ENCODE measurements around the gene RNF214.

Gene RNF214

DNA sequence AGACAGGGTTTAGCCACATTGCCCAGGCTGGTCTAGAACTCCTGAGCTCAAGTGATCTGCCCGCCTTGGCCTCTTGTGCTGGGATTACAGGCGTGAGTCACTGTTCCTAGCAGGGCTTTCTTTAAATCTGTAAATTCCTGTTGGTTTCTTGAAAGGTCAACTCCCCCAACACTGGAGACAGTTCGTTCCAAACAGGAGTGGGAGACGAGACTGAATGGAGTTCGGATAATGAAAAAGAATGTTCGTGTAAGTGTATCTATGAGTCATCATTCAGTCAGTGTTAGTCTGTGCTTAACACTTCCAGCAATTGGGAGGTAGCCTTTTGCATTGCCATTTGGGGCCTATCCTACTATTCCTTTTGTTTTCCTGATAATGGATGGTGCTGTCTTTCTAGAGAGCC, 48.7 kb downstream of the RNF214 start:
- DNase-seq (ENCODE audit: low spot score) = no peak

DNA sequence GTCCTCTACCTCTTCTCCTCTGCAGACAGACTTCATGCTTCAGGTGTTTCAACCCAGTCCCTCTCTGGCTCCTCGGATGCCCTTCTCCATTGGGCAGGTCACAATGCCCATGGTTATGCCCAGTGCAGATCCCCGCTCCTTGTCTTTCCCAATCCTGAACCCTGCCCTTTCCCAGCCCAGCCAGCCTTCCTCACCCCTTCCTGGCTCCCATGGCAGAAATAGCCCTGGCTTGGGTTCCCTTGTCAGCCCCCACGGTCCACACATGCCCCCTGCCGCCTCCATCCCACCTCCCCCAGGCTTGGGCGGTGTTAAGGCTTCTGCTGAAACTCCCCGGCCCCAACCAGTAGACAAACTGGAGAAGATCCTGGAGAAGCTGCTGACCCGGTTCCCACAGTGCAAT, 49.4 kb downstream of the RNF214 start:
- no peak for DNase-seq (ENCODE audit: low spot score)

DNA sequence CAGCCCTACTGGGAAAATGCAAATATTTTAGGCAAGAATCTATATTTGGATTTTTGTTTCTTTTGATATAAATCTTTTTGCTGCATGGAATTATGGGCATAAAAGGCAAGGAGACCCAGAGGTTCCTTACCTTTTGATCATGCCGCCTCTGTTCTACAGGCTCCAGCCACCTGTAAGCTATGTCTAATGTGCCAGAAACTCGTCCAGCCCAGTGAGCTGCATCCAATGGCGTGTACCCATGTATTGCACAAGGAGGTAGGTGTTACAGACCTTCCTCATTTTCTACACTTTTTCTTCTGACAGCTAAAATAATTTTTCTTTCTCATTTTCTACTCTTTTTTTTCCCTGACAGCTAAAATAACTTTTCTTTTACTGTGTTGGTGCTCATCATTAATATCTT, 50.5 kb downstream of the RNF214 start:
- no peak for DNase-seq (ENCODE audit: low spot score)

DNA sequence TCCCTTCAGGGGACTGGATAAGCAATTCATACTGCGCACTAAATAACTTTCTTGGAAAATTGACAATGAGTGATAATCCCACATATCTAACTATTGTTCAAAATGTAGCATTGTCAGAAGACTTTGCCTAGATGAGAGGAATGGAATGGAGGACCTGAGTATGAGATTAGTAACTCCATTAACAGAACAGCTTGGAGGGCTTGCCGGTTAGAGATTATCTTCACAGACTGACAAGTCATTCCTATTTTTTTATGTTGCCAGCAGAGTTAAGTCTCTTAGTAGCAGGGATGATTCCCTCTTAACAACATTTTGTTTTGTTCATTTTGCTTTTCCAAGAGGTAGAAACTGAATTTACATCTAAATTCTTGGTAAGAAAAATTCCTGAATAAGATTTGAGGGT, 51.6 kb downstream of the RNF214 start:
- no peak for DNase-seq (ENCODE audit: low spot score)

DNA sequence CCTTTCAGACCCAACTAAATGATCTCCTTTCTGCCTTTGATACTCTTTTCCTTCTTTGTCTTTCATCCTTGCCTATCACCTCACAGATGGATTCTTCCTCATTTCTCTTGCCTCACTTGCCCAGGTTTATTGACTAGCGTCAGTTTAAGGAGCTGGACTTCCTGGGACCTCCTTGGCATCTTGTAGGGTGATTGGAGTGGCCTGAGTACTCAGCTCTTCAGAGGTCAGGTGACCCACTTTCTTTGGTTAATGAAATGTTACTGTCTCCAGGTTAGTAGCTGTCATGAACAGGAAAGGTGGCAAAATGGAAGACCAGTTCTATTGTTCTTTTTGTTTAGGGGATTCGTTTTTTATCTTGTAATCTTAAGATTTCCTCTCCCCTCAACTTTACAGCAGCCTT, 54.1 kb downstream of the RNF214 start:
- no peak for DNase-seq (ENCODE audit: low spot score)

DNA sequence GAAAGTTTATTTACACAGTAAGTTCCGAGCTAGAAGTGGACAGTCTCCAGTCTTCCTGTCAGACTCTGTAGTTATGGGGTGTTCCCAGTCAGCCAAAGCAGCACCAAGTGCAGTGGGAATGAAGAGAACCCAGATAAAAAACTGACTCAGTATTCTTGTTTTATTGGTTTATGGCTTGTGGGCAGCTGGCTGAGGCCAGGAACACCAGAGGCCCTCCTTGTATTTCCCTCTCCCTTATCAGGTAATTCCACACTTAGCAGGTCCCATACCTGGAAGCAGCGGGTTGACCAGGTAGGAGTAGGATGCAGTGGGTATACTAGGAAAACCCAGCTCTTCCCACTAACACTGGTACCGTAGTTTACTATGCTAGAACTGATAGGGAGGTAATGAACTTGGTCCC, 55.2 kb downstream of the RNF214 start:
- no peak for DNase-seq (ENCODE audit: low spot score)

DNA sequence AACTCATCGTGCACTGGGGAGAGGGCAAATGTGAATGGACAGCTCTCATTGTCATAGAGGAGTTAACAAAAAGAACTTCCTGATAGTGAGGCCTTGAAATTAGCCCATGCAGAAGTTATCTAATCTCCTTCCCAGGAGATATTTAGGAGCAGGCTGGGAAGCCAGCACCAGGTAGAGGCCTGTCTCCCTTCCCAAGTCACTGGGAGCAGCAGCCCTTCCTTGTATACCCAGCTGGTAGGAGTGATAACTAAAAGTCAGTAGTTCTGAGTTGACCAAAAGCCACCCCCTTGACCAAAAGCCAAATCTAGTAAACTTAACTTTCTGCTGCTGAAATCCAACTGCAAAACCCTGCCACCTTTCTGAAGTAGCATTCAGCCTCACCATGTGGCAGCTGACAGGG, 57.3 kb downstream of the RNF214 start:
- DNase-seq (ENCODE audit: low spot score) = no peak

DNA sequence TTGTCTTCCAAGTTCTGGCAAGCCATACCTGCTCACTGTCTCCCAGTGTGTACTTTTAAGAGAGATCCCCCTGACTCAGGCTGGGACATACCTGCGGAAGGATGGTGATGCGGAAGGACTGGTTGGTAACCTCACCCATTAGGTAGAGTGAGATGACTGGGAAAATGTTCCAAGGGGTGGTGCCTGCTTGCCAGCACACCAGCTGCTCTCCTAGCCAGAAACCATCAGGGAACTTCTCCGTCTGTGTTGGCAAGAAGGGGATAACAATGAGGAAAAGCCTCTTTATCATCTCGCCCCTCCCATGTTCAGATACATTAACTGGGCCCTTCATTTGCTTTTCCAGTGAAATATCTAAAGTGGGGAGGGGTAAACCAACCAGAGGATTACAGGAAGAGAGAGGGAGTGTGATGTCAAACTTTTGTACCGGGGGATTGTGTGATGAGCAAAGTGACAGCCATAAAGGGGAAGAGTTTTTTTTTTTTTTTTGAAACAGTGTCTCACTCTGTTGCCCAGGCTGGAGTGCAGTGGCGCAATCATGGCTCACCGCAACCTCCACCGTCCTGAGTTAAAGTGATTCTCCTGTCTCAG, 58.4 kb downstream of the RNF214 start, which contains the start of gene BACE1-AS:
BACE1-AS (plus strand) TSS at position 538 of the 588 bp plus-strand sequence.
- no peak for DNase-seq (ENCODE audit: low spot score)

DNA sequence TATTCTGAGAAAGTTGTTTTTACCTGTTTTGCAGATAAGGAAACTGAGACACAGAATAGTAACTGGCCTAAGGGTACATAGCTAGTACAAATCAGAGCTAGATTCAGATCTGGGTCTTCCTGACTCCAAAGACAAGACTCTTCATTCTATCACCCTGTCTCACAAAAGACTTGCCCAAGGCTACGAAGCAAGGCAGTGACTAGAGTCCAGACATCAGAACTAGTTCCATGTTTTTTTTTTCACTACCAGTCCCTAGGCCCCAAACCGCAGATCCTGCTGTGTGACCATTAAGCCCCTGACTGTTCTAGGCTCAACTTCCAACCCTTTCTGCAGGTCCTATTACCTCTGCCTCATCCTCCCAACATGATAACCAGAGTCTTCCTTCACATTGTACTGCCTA, 60.1 kb downstream of the RNF214 start:
- DNase-seq (ENCODE audit: low spot score) = no peak

DNA sequence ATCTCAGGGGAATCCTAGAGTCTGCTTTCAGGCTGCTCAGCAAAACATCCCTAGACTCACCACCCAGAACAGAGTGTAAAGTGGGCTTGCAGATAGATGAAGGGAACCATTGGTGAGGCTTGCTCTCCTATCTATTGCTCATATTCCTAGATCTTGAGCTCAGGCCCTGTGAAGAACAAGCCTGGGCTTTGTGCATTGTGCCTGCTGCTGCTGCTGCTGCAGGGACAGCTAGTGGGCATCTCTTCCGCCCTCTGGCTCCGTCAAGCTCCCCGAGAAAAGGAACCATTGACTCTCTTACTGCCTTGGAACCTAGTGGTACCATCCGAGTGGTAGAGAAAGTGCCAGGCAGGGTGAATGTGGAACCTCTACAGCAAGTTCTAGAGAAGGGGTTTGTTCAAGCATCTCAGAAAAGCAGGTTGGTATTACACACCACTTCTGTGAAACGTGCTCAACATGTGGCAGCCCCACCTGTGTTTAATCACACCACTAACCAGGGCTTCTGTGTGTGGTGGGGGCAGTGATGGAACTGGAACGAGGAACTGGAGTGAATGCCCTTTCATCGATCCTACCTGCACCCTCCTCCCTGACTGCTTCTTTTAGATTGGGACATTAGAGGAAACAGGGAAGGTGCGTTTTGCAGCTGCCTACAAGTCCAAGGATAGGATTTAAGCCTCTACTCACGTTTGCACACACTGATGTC, 63.1 kb downstream of the RNF214 start:
- no peak for DNase-seq (ENCODE audit: low spot score)

DNA sequence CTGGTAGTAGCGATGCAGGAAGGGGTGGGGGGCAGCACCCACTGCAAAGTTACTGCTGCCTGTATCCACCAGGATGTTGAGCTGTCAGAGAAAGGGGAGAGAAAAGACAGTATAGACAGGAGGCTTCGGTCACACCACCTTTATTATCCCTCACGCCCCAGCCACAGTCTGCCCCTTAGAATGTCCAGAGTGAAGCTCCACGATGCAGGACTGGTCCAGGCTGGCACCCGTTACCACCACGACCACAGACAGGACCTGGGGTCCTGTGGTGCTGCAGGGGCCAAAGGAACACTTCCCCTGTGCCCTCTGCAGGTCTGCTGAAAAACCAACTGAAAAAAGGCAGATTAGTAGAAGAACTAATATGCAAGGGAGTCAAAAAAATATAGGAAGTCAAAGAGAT, 64.4 kb downstream of the RNF214 start:
- DNase-seq (ENCODE audit: low spot score) = no peak

DNA sequence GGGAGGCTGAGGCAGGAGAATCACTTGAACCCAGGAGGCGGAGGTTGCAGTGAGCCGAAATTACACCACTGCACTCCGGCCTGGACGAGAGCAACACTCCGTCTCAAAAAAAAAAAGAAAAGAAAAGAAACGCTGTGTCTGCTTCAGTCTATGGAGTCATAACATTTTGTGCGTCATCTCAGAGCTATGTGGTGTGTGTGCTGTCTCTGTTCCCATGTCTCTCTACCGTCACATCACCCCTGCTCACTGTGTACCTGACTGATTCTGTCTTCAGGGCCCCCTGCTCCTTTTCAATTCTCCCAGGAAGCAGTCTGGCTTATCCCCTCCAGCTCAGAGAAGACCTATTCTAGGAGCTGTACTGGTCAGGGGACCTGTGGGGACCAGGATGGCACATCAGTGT, 65.7 kb downstream of the RNF214 start:
- DNase-seq (ENCODE audit: low spot score) = no peak

DNA sequence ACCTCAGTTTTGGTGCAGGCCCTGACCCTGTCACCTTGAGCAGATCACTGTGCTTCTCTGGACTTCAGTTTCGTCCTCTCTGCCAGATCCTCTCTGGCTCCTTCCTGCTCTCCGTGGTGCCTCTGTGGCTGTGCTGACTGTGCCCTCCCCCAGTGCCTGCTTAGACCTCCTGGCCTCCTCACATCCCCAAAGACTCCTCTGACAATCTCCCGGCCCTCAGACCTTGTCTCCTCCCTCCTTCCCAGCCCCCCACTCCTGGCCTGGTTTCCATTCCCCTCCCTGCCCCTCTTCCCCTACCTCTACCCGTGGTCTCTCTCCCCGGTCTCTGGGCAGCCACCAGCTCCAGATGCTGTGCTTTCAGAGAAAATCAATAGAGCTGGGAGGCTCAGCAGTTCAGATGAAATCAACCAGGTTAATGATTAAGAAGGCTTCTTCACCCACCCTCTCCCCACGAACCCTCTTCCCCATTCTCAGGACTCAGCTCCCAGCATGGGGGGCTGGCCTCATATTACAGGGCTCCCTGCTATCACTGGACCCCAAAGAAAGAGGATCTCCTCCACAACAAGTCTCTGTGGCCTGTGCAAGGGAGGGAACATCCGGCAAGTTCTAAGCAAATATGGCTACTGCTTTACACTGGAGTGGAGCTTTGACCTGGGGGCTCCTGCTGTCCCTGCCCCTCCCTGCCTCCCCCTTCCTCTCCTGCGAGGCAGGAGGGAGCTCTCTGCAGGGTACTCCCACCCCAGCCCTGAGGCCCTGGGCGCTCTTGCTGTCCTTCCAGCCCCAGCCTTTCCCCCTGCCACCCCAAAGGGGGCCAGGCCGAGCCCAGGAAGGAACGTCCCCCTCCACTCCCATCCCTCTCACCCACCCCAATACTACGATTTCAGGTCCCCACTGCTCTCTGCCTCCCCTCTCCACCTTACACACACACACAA, 67.1 kb downstream of the RNF214 start:
- peak; percentile 55 for DNase-seq (ENCODE audit: low spot score)

DNA sequence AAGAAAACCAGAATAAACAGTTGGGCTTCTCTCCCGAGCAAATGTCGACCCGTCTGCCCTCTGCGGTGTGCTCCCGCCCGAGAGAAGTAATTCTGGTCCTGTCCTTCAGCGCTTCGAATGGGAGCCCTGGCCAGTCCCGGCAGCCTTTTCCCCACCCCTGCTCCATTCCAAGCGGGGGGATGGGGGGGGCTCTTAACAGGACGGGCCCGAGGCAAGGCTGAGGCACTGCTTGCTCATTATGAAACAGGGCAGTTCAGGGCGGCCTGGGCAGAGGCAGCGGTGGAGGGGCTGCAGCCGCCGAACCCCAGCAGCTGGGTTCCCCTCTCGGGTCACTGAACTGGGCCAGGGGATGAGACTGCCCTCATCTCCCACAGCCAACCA, 67.8 kb downstream of the RNF214 start:
- peak; percentile 20 for DNase-seq (ENCODE audit: low spot score)

DNA sequence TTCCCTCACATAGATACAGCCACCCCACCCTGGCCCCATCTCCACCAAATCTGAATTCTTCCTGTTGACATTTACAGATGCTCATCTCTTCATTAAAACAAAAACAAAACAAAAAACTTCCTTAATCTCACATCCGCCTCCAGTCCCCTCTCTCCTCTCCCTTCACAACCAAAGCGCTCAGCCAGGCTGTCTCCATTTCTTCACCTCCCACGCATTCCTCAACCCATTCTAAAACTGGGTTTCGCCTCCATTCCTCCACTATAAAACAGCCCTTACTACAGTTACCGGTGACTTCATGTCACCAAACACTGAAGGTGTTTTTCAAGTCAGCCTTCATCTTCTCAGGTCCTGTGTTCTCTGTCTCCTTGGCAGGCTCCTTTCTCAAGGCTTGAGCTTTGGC, 68.3 kb downstream of the RNF214 start:
- no peak for DNase-seq (ENCODE audit: low spot score)

DNA sequence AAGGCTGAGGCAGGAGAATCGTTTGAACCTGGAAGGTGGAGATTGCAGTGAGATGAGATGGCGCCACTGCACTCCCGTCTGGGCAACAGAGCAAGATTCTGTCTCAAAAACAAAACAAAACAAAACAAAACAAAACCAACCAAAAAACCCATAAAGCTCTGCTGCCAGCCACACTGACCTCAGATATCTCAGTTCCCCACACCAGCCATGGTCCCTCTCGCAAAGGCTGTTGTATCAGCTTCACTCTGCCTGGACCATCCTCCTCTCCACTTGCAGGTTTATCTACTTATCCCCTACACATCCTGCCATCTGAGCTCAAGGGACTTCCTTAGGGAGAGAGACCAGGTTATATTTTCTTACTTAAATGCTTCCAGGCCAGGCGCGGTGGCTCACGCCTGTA, 69.8 kb downstream of the RNF214 start:
- DNase-seq (ENCODE audit: low spot score) = no peak

DNA sequence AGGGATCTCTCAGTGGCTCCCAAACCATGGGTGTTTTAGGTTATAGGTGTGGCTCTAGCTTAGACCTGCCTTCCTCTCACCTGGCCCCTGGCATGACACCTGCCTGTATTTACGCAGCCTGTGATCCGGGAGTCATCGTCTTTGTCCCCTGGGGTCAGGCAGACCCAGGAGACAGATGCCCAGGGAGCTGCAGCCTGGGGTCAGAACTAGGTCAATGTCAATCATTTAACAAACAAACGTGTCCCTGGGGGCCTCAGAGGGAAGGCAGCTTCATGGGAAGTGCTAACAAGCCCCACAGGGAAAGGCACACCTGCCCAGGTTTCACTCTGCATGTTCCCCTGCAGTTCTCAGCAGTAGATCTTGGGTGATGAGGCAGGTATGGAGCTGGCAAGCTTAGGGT, 70.6 kb downstream of the RNF214 start:
- DNase-seq (ENCODE audit: low spot score) = no peak

DNA sequence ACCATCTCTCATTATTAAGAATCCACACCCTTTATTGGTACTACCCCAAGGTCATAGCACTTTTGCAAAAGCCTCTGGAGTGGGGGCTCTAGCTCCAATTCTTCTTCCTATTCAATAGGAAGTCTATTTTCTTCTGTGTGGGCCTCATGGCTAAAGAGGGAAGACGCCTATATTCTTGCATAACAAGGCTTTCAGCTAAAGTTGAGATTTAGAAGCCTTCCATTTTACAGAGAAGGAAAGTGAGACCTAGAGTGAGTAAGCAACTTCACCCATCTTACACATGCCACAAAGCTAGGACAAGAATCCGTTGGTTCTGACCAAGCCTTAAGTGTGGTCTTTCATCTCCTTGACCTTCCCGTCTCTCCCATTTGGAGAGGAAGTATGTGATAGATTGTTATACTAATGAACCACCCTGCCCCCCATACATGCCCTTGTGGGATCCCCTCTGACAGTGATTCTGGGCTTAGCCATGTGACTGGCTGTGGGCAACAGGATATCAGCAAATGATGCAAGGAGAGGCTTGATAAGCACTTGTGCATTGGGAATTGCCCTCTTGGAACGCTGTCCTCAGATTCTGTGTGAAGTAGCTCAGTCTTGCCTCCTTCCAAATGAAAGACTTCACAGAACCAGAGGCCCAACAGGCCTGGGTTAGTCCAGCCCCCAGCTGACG, 71.3 kb downstream of the RNF214 start:
- no peak for DNase-seq (ENCODE audit: low spot score)

DNA sequence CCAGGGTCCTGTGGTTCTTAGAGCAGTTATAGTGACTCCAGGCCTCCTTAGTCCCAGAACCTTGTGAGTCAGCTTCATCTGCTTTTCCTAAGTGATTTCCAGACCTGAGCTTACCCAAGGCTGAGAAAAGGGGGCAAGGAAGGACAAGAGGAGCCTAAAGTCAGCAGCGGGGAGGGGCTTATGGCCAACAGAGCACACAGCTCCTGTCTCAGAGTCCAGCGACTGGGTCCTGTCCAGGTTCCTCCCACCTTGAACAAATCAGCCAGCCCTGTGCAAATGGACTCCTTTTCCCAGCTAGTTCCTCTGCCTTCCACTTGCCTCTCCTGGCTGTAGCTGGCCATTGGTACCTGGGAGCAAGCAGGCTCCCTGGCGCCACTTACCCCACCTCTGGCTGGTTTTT, 72.7 kb downstream of the RNF214 start:
- no peak for DNase-seq (ENCODE audit: low spot score)

DNA sequence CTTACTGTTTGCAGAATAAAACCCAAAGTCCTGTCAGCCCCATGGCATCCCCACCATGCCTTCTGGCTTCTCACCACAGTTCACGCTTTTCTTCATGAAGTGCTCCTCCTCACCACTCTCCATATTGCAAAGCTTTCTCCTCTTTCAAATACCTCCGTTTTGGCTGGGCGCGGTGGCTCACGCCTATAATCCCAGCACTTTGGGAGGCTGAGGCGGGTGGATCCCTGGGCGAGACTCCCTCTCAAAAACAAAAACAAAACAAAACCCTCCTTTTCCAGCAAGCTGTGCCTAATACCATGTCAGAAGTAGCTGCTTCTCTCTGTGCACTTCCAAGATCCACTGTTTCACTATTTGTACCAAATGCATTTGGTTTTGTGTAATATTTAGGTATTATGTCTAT, 76.8 kb downstream of the RNF214 start:
- DNase-seq (ENCODE audit: low spot score) = no peak

DNA sequence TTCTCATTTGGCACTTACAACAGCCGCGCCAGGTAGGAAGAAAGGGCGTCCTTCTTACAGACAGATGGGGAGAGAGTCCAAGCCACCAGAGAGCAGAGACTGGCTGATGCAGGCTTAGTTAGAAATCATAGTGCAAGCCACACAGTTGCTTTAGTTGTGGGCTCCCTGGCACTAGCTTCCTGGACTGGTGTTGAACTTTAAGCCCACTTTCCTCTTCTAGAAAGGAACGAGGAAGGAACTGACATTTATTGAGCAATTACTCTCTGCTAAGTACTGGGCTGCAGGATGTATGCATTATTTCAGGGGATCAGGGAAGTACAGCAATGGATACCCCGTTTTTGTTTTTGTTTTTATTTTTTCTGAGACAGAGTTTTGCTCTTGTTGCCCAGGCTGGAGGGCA, 80.6 kb downstream of the RNF214 start:
- no peak for DNase-seq (ENCODE audit: low spot score)

Measured in SK-N-DZ (cell line).